ENCODE measurements around the gene XYLT1.

GRCh38 chr16:17053536-17054160 lies 417.1 kb downstream of the XYLT1 start:
- TF ChIP-seq CTCF (conservative IDR thresholded peaks at IDR 0.05; ENCODE audit: low read depth, low read length), result no peak
- TF ChIP-seq EZH2 (IDR thresholded peaks at IDR 0.05; ENCODE audit: low read length, unreplicated experiment), result no peak
